ENCODE data around the gene ZNF689.
"Not testable (repeated sequence)": the region's sequence is repeated elsewhere in the genome, so short reads cannot be mapped to it uniquely, and the experiment has no call there.

- TF ChIP-seq CTCF, POLR2A (IDR thresholded peaks at IDR 0.05): not testable (repeated sequence)
These were observed 26.9 kb upstream of the ZNF689 start for GRCh38 chr16:30637139-30637538.

Measured in adrenal gland (tissue), 5 donors.